ENCODE data around the gene GLRX. TPM values are rescaled to one million over a fixed set of nuclear protein-coding genes. Genes with fewer than 3 reads are reported as not detected.

GLRX gene
- total and polyA plus RNA-seq, 2 of the 13 experiments (the other 11 are each of a cell fraction or from before 2014, with no cell fraction given) = 63.8 to 499 TPM

GRCh38 chr5:95864944-95865504 is 42.5 kb upstream of the GLRX start (continued):
- no peak; the same call in 1 of the 2 replicates for TF ChIP-seq ZNF691 (CRISPR knock-in tag; IDR thresholded peaks at IDR 0.05; ENCODE audit: borderline replicate concordance, low read depth)
- no peak for TF ChIP-seq GPN1 (CRISPR knock-in tag; IDR thresholded peaks at IDR 0.05; ENCODE audit: borderline replicate concordance)
- TF ChIP-seq NR1H2 (CRISPR knock-in tag; IDR thresholded peaks at IDR 0.05; ENCODE audit: borderline replicate concordance, low read depth) = no peak; the same call in 1 of the 2 replicates
- TF ChIP-seq ZNF510 (CRISPR knock-in tag; IDR thresholded peaks at IDR 0.05; ENCODE audit: low read depth) = no peak
- no peak for TF ChIP-seq DR1 (CRISPR knock-in tag; IDR thresholded peaks at IDR 0.05)
- TF ChIP-seq ZNF264 (CRISPR knock-in tag; IDR thresholded peaks at IDR 0.05) = peak; percentile 75
- no peak; the same call in 1 of the 2 replicates for TF ChIP-seq ZHX1 (CRISPR knock-in tag; IDR thresholded peaks at IDR 0.05; ENCODE audit: low read depth)
- TF ChIP-seq ZNF235 (CRISPR knock-in tag; IDR thresholded peaks at IDR 0.05; ENCODE audit: borderline replicate concordance) = no peak
- no peak; the same call in 1 of the 2 replicates for TF ChIP-seq HMGXB3 (CRISPR knock-in tag; IDR thresholded peaks at IDR 0.05; ENCODE audit: borderline replicate concordance)
- no peak for TF ChIP-seq CBX2 (IDR thresholded peaks at IDR 0.05; ENCODE audit: low read depth, low read length)
- no peak for TF ChIP-seq CBX2 (CRISPR knock-in tag; IDR thresholded peaks at IDR 0.05; ENCODE audit: low read depth)
- TF ChIP-seq AFF4 (CRISPR knock-in tag; IDR thresholded peaks at IDR 0.05) = no peak

Data from HepG2 (cell line).